Stomach (tissue), 9 donors: ENCODE data around the gene PLPP7. TPM values are rescaled to one million over a fixed set of nuclear protein-coding genes. Genes with fewer than 3 reads are reported as not detected.
A peak's percentile ranks its signal among the peaks of the same experiment; 100 is the strongest.
"Not testable (repeated sequence)": the region's sequence is repeated elsewhere in the genome, so short reads cannot be mapped to it uniquely, and the experiment has no call there.

Experiments used
- DNase-seq, 2 donors: peaks; one replicate each; pipeline versions ENCODE4 v3.0.0 to v3.0.0-alpha.2; 2013 to 2019
- H3K27ac ChIP-seq, 5 donors: fragments of 200-600 bp in 4 of 5; sonication (generic) in 4 of 5; one replicate each; pipeline ENCODE4 v1.5.1; 2013 to 2019; ENCODE audit warnings: mild to moderate bottlenecking in 1 of 5, moderate library complexity in 1 of 5
- H3K27me3 ChIP-seq, 3 donors: fragments of 200-600 bp; sonication (generic); one replicate each; pipeline ENCODE4 v1.5.1; 2017 to 2019; ENCODE audit warnings: mixed run types in 1 of 3
- H3K36me3 ChIP-seq, 4 donors: fragments of 200-600 bp; sonication (generic); 1 replicate in 3 of 4; 2 replicates in 1 of 4; pipeline ENCODE4 v1.5.1; 2016 to 2019
- H3K4me1 ChIP-seq, 4 donors: fragments of 200-600 bp; sonication (generic); one replicate each; pipeline ENCODE4 v1.5.1; 2016 to 2019
- H3K4me3 ChIP-seq, 4 donors: fragments of 200-600 bp; sonication (generic) in 3 of 4; one replicate each; pipeline ENCODE4 v1.5.1; 2016 to 2019; ENCODE audit warnings: mild to moderate bottlenecking in 1 of 4
- H3K9me3 ChIP-seq, 4 donors: fragments of 200-600 bp; sonication (generic); one replicate each; pipeline ENCODE4 v1.5.1; 2016 to 2019
- EP300 ChIP-seq: sonication (generic); formaldehyde crosslinking; IDR thresholded peaks from one replicate; pipeline ENCODE4 v1.6.1; 2017; ENCODE audit warnings: antibody characterized with exemption
- POLR2A ChIP-seq, 4 donors: fragments of 450-650 bp; IDR thresholded peaks; one replicate each; pipeline ENCODE4 v1.6.1; 2016; ENCODE audit warnings: antibody characterized with exemption in 4 of 4, control low read depth in 2 of 4, mild to moderate bottlenecking in 1 of 4, moderate library complexity in 1 of 4
- POLR2AphosphoS5 ChIP-seq, 3 donors: sonication (generic); formaldehyde crosslinking; IDR thresholded peaks; one replicate each; pipeline ENCODE4 v1.6.1; 2016; ENCODE audit warnings: antibody characterized with exemption in 3 of 3
- WGBS, 5 donors: extraction: QIAGEN DNeasy Blood & Tissue Kit in 3 of 5; methylation state at CpG; one replicate each; pipeline versions ENCODE4 v1.1.5 to v1.1.7; 2013 to 2018; 5-methylcytosine and 5-hydroxymethylcytosine counted together
- intact Hi-C: fragments of 100-400 bp; cut with DNase I; formaldehyde crosslinking; loops from one replicate; pipeline ENCODE4 v1.15.1; 2023; ENCODE audit warnings: low total_unique reads
- polyA plus RNA-seq, 3 donors: library from polyadenylated mRNA; stranded (reverse); fragments of 200-250 nt; gene quantifications; one replicate each; pipeline ENCODE4 v1.2.3, GENCODE V29; 2013
- total RNA-seq, 5 donors: library from RNA; depleted of rRNA; stranded (reverse); fragments of >200 nt; gene quantifications; one replicate each; pipeline versions ENCODE4 v1.1.0 to v1.2.3, GENCODE V29; 2014 to 2016
- TF ChIP-seq, protein P1 (sequence below), 7 experiments: fragments of 450-650 bp in 4 of 7; fragments of 200-600 bp in 3 of 7; sonication (generic) in 3 of 7; IDR thresholded peaks; one replicate each; pipeline ENCODE4 v1.5.1; 2016 to 2019; ENCODE audit warnings: antibody characterized with exemption in 7 of 7, control low read depth in 2 of 7, mild to moderate bottlenecking in 1 of 7
- donor health status: healthy with polysubstance abuse.
- donor health status: Bipolar disorder and iron deficiency.
- donor health status: healthy.

PLPP7 gene
- total and polyA plus RNA-seq, 8 donors = 0.29 to 1.8 (median 1.6) TPM; not detected in 1

DNA sequence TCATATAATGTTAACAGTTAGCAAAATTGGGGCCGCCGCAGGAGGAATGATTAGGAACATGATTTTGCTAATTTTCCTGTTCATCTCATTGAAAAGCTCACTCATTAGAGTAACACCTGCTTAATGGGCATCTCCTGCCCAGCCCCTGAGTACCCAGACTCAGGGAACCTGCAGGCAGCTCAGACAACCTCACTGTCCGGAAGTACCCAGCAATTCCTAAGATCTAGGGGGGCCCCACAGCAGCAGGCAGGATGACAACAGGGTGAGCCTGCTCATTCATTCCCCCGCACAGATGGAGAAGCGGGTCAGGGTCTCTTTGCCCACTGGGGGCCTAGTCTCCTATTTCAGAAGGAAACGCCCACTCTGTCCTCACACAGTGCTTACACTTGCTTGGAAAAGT is 25.8 kb upstream of the PLPP7 start:
- no peak overlapping the region for H3K4me3 ChIP-seq
- peaks cover 0 to 8% (median 0%) of the 10 kb centered on the region in 3 donors for H3K27me3 ChIP-seq
- no peak for DNase-seq
- no peak for TF ChIP-seq EP300
- TF ChIP-seq, protein P1, sequence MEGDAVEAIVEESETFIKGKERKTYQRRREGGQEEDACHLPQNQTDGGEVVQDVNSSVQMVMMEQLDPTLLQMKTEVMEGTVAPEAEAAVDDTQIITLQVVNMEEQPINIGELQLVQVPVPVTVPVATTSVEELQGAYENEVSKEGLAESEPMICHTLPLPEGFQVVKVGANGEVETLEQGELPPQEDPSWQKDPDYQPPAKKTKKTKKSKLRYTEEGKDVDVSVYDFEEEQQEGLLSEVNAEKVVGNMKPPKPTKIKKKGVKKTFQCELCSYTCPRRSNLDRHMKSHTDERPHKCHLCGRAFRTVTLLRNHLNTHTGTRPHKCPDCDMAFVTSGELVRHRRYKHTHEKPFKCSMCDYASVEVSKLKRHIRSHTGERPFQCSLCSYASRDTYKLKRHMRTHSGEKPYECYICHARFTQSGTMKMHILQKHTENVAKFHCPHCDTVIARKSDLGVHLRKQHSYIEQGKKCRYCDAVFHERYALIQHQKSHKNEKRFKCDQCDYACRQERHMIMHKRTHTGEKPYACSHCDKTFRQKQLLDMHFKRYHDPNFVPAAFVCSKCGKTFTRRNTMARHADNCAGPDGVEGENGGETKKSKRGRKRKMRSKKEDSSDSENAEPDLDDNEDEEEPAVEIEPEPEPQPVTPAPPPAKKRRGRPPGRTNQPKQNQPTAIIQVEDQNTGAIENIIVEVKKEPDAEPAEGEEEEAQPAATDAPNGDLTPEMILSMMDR (IDR thresholded peaks at IDR 0.05) = no peak
- no peak for TF ChIP-seq POLR2AphosphoS5 (IDR thresholded peaks at IDR 0.05)
- no peak for TF ChIP-seq POLR2A (IDR thresholded peaks at IDR 0.05)
- peaks cover 13 to 30% (median 20%) of the 10 kb centered on the region in 4 donors for H3K36me3 ChIP-seq
- H3K4me1 ChIP-seq = peaks cover 0 to 54% (median 8%) of the 10 kb centered on the region in 4 donors
- H3K9me3 ChIP-seq = no peaks in the 10 kb centered on the region
- WGBS, 5 donors = 85 to 96% (median 91%) methylated on average over 3 to 6 of the region's 6 CpGs
- intact Hi-C loops = no loop called here
- H3K27ac ChIP-seq = no peak overlapping the region

DNA sequence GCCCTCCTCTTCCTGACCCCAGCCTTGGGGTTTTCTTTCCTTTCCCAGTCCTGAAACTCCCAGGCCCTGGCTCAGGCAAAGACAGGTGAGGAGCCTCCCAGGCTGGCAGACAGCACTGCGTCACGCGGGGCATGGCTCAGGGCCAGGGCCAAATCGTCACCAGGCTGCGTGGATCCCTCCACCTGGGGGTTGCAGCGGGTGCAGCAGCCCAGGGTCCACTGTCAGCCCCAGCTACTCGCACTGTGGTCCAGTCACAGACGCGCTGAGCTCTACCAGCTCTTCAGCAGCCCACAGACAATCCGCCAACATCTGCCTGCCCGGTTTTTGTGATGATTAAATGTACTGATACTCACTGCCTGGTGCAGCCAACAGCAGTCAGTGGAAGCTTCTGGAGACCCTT is 25.3 kb upstream of the PLPP7 start:
- H3K27me3 ChIP-seq = peaks cover 0 to 3% (median 0%) of the 10 kb centered on the region in 3 donors
- H3K4me1 ChIP-seq = peaks cover 0 to 57% (median 8%) of the 10 kb centered on the region in 4 donors
- intact Hi-C loops = no loop called here
- H3K27ac ChIP-seq = no peak overlapping the region
- TF ChIP-seq POLR2A (IDR thresholded peaks at IDR 0.05) (no peak), EP300 (no peak), POLR2AphosphoS5 (IDR thresholded peaks at IDR 0.05) (no peak)
- TF ChIP-seq, protein P1 (IDR thresholded peaks at IDR 0.05) = no peak
- H3K36me3 ChIP-seq = peaks cover 13 to 27% (median 16%) of the 10 kb centered on the region in 4 donors
- WGBS, 5 donors = 58 to 76% (median 72%) methylated on average over 6 to 11 of the region's 11 CpGs
- H3K9me3 ChIP-seq = no peaks in the 10 kb centered on the region
- no peak overlapping the region for H3K4me3 ChIP-seq
- peak in 1 of 2 donors; percentile 2 for DNase-seq

DNA sequence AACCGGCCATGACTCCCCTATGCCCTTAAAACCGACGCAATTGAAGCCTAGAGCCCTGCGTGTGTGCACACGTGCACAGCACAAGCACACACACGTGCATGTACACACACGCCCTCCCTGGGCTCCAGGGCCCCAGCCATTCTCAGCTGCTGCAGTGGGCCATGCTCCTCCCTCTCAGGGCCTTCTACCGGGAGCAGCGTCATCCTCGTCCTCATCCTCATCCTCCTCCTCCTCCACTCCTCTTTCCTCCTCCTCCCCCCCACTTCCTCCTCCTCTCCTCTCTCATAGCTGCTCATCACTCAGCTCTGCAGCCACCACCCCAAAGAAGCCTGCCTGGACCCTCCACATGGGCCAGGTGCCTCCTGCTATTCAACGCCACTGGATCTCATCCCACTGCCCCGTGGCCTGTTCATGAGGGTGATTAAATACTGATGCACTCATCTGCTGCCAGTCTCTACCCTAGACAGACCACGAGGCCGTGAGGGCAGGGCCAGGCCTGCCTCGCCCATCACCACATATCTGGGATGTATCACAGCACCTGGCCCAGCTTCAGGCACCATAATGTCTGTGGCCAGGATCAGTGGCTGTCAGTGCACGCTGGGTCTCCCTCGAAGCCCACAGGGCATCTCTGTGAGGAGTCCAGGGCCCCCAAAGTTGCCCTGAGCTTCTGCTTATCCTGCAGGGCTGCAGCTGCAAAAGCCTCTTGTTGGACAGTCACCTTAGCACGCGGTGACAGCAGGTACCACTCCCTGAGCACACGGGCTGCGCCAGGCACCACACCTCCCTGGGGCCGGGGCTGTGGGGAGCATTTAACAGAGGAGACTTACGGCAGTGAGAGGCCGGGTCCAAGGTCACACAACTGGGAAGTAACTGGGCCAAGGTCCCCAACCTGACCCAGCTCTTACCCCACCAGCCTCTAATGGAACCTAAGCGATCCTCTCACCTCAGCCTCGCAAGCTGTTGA is 23.0 kb upstream of the PLPP7 start:
- TF ChIP-seq, protein P1 (IDR thresholded peaks at IDR 0.05) = no peak
- TF ChIP-seq EP300 = no peak
- no peak for TF ChIP-seq POLR2AphosphoS5 (IDR thresholded peaks at IDR 0.05)
- no peak for TF ChIP-seq POLR2A (IDR thresholded peaks at IDR 0.05)

DNA sequence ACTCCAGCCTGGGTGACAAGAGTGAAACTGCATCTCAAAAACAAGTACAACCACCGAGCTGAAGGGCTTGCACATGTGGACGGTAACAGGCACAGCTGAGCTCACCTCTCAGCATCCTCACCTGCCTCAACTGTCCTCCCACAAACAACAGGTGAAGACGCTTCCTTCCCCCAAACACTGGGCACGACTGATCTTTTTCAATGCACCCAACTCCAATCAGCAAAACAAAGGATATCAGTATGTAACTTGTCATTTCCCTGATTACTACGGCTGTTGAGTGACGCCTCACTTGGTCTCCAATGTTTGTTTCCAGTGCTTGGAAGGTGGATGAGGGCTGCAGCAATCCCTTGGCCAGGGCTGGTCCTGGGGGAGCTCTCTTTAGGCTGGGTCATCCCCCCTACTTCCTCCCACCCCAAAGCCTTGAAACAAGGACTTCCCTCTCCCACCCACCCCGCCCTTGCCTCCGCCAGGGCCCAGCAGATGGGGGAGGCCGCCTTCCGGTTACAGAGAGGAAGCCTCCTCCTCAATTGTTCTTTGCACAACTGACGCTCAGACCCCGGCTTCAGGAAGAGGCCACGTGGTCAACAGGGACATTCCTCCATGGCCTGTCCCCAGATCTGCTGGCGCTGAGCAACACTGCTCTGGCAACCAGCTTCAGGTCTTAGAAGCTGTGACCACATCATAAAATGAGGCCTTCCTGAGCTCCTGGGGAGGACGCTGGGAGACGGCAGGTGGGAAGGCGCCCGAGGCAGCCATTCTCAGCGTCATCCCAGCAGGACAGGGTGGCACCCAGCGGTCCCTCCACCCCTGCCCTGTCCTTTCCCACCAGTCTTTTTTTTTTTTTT is 19.1 kb upstream of the PLPP7 start:
- DNase-seq = peak; percentile 46 to 65
- WGBS, 5 donors = 54 to 65% (median 60%) methylated on average over 18 to 20 of the region's 20 CpGs
- H3K36me3 ChIP-seq = no peaks in the 10 kb centered on the region
- H3K27ac ChIP-seq = peak overlapping the region; percentile 63 to 84 (median 76)
- intact Hi-C loops = no loop called here
- peaks cover 0 to 68% (median 12%) of the 10 kb centered on the region in 4 donors for H3K4me1 ChIP-seq
- peaks cover 0 to 9% (median 0%) of the 10 kb centered on the region in 3 donors for H3K27me3 ChIP-seq
- TF ChIP-seq EP300 (no peak), POLR2AphosphoS5 (IDR thresholded peaks at IDR 0.05) (peak; percentile 15 to 34 (median 19))
- H3K9me3 ChIP-seq = no peaks in the 10 kb centered on the region
- H3K4me3 ChIP-seq = no peak overlapping the region

More for the DNA sequence above, 23.0 kb upstream of the PLPP7 start:
- H3K9me3 ChIP-seq = no peaks in the 10 kb centered on the region
- 56 to 69% (median 62%) methylated on average over 18 to 26 of the region's 26 CpGs for WGBS, 5 donors
- no peak overlapping the region for H3K4me3 ChIP-seq
- H3K4me1 ChIP-seq = peaks cover 0 to 78% (median 10%) of the 10 kb centered on the region in 4 donors
- peaks cover 0 to 4% (median 0%) of the 10 kb centered on the region in 4 donors for H3K36me3 ChIP-seq
- intact Hi-C loops = no loop called here
- no peaks in the 10 kb centered on the region for H3K27me3 ChIP-seq
- peak in 1 of 2 donors; percentile 34 for DNase-seq
- H3K27ac ChIP-seq = peak overlapping the region in 2 of 5 donors; percentile 30 to 39

DNA sequence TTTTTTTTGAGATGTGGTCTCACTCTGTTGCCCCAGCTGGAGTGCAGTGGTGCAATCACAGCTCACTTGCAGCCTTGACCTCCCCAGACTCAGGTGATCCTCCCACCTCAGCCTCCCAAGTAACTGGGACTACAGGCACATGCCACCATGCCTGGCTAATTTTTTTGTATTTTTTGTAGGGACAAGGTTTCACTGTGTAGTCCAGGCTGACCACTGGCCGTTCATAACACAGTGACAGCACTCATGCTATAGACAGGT is 18.6 kb upstream of the PLPP7 start:
- Histone ChIP-seq H3K4me1 (peaks cover 0 to 64% (median 10%) of the 10 kb centered on the region in 4 donors), H3K27ac (peak overlapping the region; percentile 57 to 84 (median 76)), H3K27me3 (peaks cover 0 to 15% (median 0%) of the 10 kb centered on the region in 3 donors)
- intact Hi-C loops, H3K36me3 ChIP-seq, H3K4me3 ChIP-seq, H3K9me3 ChIP-seq, DNase-seq: not testable (repeated sequence)
- 69 to 84% (median 78%) methylated on average over 1 of the region's 1 CpG for WGBS, 5 donors
